ENCODE data around the gene ACSBG1.

ACSBG1 gene, protein sequence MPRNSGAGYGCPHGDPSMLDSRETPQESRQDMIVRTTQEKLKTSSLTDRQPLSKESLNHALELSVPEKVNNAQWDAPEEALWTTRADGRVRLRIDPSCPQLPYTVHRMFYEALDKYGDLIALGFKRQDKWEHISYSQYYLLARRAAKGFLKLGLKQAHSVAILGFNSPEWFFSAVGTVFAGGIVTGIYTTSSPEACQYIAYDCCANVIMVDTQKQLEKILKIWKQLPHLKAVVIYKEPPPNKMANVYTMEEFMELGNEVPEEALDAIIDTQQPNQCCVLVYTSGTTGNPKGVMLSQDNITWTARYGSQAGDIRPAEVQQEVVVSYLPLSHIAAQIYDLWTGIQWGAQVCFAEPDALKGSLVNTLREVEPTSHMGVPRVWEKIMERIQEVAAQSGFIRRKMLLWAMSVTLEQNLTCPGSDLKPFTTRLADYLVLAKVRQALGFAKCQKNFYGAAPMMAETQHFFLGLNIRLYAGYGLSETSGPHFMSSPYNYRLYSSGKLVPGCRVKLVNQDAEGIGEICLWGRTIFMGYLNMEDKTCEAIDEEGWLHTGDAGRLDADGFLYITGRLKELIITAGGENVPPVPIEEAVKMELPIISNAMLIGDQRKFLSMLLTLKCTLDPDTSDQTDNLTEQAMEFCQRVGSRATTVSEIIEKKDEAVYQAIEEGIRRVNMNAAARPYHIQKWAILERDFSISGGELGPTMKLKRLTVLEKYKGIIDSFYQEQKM

DNA sequence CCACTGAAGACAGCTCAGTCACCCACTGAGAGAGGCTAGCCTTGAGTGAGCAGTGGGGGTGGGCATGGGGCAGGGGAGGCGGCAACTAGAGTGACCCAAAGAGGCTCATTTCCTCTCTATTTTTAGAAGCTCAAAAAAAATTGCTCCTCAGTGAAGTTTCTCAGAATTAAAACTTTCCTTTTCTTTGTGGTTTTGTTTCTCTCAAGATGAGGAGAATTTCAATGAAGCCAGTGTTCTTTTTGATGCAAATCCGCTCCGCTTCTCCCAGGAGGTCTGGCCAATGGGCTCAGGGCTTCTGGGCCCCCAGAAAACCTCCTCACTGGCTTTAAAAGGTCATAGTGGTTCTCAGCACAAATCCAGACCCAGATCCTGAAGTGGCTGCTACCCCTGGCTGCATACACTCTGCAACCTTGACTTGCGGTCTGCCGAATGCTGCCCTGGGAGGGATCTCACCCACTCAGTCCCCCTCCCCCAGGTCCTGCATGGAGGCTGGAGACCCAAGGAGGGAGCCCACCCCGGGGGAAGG, at the start of gene ACSBG1:
Gene ACSBG1, minus strand, starts transcription at position 51 of the 526 bp plus-strand sequence. CDS start 64 bp downstream, outside the sequence.
- no peak for DNase-seq (ENCODE audit: low spot score)

DNA sequence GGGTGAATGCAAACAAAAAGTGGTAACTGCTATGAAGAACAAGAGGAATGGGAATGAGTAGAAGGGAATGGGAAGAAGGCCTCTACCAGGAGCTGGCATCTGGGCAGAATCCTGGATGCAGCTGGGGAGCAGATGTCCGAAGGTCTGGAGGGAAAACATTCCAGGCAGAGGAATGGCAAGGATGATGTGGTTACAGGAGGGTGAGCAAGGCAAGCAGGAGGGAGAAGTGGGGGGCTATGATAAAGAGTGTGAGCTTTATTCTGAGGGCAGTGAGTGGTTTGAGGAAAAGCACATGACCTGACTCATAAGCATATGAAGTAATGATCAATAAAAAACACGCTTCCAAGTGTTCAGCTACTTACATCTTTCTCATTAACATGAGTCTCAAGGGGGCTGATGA, 48.0 kb upstream of the ACSBG1 start:
- DNase-seq (ENCODE audit: low spot score) = no peak

GRCh38 chr15:78280319-78281072, 46.1 kb upstream of the ACSBG1 start:
- no peak for DNase-seq (ENCODE audit: low spot score)

DNA sequence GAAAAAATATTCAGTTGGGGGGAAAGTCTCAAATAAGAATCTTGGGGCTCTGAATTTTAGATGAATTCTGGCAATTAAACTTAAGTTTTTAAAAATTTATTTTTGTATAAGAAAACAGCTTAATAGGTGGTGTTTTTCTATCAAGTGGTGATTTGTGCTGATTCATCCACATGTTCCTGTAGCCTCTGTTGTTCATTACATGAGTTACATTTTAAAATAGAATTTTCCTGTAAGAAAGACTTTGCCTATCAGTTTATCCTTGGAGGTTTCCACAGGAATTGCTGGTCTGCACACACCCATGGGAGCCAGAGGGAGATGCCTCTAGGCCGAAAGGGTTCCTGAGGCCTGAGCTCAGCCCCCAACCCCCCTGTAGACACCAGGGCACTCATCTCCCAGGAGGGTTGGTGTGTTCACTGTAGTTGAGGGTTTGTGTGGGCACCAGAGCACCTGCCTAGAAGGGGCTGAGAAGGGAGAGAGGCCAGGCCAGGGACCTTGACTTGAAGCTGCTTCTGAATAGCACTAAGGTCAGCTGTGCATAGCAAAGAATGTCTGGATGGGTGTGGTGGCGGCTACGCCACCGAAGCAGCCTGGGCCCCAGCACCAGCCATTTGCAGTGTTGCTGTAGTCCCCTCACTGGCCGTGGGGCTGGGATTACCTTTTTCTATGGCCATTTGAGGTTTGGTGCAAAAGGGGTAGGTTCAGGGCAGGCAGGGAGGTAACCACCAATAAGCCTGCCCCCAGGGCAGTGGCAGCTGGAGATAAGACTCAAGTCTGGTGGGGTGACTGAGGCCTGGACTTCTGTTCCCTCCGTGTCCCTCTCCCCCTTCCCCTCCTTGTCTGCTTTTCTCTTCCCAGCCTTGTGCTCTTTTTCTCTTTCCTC, 41.9 kb upstream of the ACSBG1 start:
- no peak for DNase-seq (ENCODE audit: low spot score)

DNA sequence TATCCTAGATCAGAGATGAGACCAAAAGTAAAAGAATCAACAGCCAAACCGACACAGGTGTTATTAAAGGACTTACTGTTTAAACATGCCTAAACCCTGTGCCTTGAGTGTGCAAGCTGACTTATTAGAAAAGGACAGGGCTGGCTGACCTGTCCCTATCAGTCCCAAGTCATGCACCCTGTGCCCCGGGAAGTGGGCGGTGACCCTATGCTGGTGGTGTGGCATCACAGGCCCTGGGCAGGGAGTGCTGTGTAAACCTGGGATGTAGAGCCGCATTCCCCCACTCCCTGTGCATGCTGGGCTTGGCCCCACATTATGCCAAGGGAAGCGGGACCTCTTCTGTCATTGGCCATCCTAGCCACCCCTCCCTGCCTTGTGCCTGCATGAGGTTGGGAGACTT, 40.6 kb upstream of the ACSBG1 start:
- no peak for DNase-seq (ENCODE audit: low spot score)

- DNase-seq (ENCODE audit: low spot score) = no peak
These were observed 38.4 kb upstream of the ACSBG1 start for GRCh38 chr15:78272776-78273175.

- DNase-seq (ENCODE audit: low spot score) = no peak
These were observed 38.0 kb upstream of the ACSBG1 start for GRCh38 chr15:78272316-78272715.

- no peak for DNase-seq (ENCODE audit: low spot score)
These were observed 32.4 kb upstream of the ACSBG1 start for GRCh38 chr15:78266806-78267205.

DNA sequence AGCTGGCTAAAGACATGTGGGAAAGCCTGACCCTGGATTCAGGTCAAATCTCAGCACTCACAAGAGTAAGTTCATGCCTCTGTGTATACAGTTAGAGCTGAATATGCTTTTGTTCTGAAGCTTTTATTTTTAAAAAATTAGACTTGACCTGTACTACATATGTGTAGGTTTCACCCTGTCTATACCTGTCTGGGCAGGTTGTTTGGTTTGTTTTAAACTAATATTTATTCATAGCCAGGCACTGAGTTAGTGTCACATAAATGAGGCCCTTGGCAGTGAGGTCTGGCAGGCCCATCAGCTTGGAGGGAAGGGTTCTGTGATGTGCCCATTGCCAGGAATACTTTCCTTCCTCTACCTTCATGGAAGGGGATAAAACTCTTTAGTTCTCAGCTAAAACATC, 31.9 kb upstream of the ACSBG1 start:
- DNase-seq (ENCODE audit: low spot score) = no peak

DNA sequence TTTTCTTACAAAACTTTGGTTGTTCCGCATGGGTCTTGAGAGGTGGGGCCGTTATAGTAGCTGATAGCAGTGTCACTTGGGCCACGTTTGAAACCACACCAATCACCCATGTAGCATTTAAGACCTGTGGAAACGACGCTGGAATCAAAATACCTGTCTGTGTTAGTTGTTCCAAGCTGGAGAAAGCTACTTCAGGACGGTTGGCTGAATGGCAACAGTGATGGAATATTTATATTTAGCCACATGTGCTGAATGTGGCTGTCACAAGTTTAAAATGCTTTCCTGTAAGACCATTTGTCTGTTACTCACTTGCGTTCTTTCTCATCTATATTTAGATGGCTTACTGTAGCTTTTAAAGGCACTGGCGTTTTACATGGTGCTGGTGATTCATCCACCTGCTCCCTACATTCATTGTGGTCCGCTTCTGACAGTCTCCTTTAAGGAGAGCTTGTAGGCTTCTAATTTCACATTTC, 31.4 kb upstream of the ACSBG1 start:
- no peak for DNase-seq (ENCODE audit: low spot score)

- DNase-seq (ENCODE audit: low spot score) = no peak
These were observed 30.7 kb upstream of the ACSBG1 start for GRCh38 chr15:78265137-78265460.

- DNase-seq (ENCODE audit: low spot score) = peak; percentile 59
These were observed 30.2 kb upstream of the ACSBG1 start, which contains the start of gene DNAJA4 for GRCh38 chr15:78264304-78265136. TSS of gene DNAJA4 (plus strand) at chr15:78264562. CDS start at chr15:78264764, 202 bp downstream.

GRCh38 chr15:78263907-78264303, 29.5 kb upstream of the ACSBG1 start:
- DNase-seq (ENCODE audit: low spot score) = no peak

DNA sequence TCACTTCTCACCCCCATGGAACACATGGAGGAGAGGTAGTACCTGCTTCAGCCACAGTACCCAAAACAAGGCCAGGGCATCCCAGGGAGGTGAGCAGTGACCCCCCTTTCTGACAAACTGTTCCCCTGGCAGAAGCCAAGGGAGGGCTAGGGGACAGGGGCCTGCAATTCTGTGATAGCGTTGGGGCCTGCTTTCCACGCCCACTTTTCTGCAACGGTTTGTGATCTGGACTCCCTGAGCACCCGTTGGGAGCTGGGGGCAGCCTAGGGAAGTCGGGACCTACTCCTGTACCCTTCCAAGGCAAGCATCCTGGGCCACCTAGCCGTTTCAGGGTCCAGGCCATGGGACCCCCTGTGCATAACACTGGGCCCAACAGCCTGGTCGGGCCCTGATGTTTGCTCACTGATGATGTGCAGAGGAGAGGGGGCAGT, 29.0 kb upstream of the ACSBG1 start:
- DNase-seq (ENCODE audit: low spot score) = no peak

- DNase-seq (ENCODE audit: low spot score) = no peak
These were observed 26.7 kb upstream of the ACSBG1 start for GRCh38 chr15:78261062-78261461.

DNA sequence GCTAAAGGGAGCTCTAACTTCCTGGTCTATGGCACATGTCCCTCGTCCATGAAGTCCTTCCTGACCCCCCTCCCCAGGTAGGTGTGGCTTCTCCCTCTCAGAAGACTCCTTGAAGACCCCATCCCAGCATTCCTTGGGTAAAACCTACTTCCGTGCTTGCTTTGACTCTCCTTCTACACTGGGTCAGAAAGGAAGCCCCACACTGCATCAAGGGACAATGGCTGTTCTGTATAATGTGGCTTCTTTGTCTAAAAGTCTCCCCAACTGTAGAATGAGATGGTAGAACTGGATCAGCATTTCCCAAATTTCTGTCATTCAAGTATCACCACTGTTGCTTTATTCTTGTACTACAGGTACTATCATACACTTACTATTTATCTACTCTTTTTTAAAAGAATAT, 26.1 kb upstream of the ACSBG1 start:
- DNase-seq (ENCODE audit: low spot score) = no peak

DNA sequence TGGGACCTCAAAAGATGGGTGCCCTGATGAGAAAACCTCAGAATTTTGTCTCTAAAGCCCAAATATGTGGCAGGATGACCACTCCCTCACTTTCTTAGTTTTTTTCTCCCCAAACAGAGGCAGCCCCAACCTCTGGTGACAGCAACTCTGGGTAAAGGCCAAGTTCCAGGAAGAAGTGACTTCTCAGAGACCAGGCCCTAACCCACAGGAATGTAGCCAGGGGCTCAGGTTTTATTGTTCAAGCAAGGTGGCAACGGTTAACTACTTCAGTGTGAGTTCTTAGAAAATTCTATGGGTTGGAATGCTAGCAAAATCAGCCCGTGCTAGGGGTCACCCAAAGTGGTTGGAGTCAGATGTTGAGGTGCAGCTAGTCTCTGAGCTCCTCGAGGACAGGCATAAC, 24.9 kb upstream of the ACSBG1 start:
- DNase-seq (ENCODE audit: low spot score) = no peak

GRCh38 chr15:78257681-78258080, 23.3 kb upstream of the ACSBG1 start:
- DNase-seq (ENCODE audit: low spot score) = no peak

GRCh38 chr15:78256044-78256437, 21.7 kb upstream of the ACSBG1 start:
- no peak for DNase-seq (ENCODE audit: low spot score)

- no peak for DNase-seq (ENCODE audit: low spot score)
These were observed 21.2 kb upstream of the ACSBG1 start for GRCh38 chr15:78255421-78256043.

All from CD4-positive, alpha-beta T cell treated with Interleukin-6 at 100 ng/mL for 8 hours (primary cell).